H1 (cell line): ENCODE measurements around the gene ZNF263.

Source experiments
- CEBPB ChIP-seq: IDR thresholded peaks from 2 replicates; pipeline ENCODE4 v1.6.1; 2012; ENCODE audit warnings: low read depth, low read length
- JUND ChIP-seq: IDR thresholded peaks from 2 replicates; pipeline ENCODE4 v1.6.1; 2011; ENCODE audit warnings: mild to moderate bottlenecking, improper control_type of control experiment, low read length
- POLR2AphosphoS5 ChIP-seq: IDR thresholded peaks from 2 replicates; pipeline ENCODE4 v1.6.1; 2011; ENCODE audit warnings: low read depth, low read length
- RFX5 ChIP-seq: IDR thresholded peaks from 2 replicates; pipeline ENCODE4 v1.6.1; 2011; ENCODE audit warnings: low read depth, low read length, improper control_type of control experiment, borderline replicate concordance
- TF ChIP-seq, protein P1 (sequence below), 3 experiments: IDR thresholded peaks; 1 replicate in 2 of 3; 2 replicates in 1 of 3; pipeline versions ENCODE4 v1.5.1 to v1.6.1; 2011; ENCODE audit warnings: low read length in 3 of 3, mild to moderate bottlenecking in 3 of 3, inconsistent platforms in 2 of 3, low read depth in 1 of 3, moderate library complexity in 1 of 3; ENCODE audit not compliant: insufficient read depth in 1 of 3; ENCODE audit errors: control extremely low read depth in 1 of 3
- TF ChIP-seq, protein P2 (sequence below): IDR thresholded peaks from 2 replicates; pipeline ENCODE4 v1.6.1; 2011; ENCODE audit warnings: low read length, improper control_type of control experiment

DNA sequence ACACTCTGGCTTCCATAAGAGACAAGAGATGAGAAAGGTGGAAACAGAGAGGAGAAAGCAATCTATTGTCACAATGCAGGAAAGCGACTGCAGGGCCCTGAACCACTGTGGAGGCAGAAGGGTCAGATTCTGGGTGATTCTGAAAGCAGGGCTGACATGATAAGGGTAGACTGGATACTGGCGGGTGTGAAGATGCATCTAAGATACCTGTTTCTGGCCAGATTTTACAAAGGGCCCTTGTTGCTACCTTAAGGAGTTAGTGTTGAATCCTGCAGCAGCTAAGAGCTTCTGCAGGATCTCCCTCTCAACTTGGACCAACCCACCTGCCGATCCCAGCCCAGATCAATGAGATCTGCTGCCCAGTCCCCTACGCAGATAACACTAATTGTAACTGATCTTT, 20.8 kb upstream of the ZNF263 start:
- TF ChIP-seq, protein P1, sequence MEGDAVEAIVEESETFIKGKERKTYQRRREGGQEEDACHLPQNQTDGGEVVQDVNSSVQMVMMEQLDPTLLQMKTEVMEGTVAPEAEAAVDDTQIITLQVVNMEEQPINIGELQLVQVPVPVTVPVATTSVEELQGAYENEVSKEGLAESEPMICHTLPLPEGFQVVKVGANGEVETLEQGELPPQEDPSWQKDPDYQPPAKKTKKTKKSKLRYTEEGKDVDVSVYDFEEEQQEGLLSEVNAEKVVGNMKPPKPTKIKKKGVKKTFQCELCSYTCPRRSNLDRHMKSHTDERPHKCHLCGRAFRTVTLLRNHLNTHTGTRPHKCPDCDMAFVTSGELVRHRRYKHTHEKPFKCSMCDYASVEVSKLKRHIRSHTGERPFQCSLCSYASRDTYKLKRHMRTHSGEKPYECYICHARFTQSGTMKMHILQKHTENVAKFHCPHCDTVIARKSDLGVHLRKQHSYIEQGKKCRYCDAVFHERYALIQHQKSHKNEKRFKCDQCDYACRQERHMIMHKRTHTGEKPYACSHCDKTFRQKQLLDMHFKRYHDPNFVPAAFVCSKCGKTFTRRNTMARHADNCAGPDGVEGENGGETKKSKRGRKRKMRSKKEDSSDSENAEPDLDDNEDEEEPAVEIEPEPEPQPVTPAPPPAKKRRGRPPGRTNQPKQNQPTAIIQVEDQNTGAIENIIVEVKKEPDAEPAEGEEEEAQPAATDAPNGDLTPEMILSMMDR (IDR thresholded peaks at IDR 0.05; ENCODE audit: control extremely low read depth in 1 of 3, insufficient read depth in 1 of 3, low read depth in 1 of 3, low read length in 3 of 3) = no peak
- TF ChIP-seq, protein P2, sequence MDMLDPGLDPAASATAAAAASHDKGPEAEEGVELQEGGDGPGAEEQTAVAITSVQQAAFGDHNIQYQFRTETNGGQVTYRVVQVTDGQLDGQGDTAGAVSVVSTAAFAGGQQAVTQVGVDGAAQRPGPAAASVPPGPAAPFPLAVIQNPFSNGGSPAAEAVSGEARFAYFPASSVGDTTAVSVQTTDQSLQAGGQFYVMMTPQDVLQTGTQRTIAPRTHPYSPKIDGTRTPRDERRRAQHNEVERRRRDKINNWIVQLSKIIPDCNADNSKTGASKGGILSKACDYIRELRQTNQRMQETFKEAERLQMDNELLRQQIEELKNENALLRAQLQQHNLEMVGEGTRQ = no peak
- TF ChIP-seq CEBPB (no peak), RFX5 (no peak), JUND (no peak), POLR2AphosphoS5 (no peak)
